Measurements from ENCODE around the gene NDUFAF8.
A peak's percentile ranks its signal among the peaks of the same experiment; 100 is the strongest.

The NDUFAF8 gene

GRCh38 chr17:81238490-81238814, 666 bp upstream of the NDUFAF8 start:
- no peak for DNase-seq (ENCODE audit: low spot score)

DNA sequence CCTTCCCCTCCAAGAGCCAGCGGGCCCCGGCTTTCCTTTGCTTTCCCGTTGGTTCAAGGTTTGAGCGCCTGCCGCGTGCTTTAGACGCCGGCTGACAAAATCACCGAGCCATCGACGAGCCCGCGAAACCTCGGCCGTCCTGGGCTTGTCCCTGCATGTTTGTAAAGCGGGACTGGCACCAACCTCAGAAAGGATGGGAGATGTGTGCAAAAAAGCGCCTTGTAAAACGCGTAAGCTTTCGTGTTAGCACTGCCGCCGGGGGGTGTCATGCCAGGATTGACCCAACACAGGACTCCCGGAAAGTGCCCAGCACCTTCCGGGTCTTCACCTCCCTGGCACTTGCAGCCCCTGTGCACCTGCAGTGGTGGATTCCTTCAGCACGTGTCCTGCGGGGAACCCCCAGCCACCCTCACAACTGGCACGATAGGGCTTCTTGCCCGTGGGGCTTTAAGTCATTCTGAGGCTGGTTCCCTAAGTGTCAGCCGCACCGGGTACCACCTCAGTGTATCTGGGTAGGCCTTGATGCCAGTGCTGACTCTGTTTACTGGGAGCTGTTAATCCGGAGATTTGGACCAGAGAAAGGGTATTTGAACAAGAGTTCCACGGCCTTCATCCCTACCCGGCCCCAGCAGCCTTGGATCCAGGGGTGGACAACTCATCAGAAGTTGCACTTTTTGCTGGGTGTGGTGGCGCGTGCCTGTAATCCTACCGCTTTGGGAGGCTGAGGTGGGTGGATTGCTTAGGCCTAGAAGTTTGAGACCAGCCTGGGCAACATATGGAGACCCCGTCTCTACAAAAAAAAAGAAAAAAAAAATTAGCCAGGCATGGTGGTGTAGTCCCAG, 817 bp downstream of the NDUFAF8 start:
- DNase-seq (ENCODE audit: low spot score): no peak

DNA sequence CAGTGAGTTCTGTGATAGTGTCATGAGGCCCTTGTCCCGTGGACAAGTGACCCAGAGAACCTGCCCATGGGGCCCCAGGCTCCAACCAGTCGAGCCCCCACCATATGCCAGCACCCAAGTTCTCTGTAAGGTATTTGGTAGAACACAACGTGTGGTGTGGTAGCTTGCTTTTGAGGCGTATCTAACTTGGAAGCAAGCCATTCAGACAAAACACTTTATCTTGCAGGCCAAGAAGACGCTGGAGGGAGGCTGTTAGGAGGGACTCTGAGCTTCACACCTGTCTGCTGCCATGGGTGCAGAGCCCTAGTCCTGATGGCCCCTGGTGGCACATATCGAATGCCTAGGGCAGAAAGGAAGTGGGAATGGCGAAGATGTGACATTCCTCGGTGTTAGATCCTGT, 1.6 kb downstream of the NDUFAF8 start:
- no peak for DNase-seq (ENCODE audit: low spot score)

- DNase-seq (ENCODE audit: low spot score): no peak
Observed at GRCh38 chr17:81241203-81241602, 2.1 kb downstream of the NDUFAF8 start.

GRCh38 chr17:81241648-81242420, 2.7 kb downstream of the NDUFAF8 start:
- peak; percentile 60 for DNase-seq (ENCODE audit: low spot score)

DNA sequence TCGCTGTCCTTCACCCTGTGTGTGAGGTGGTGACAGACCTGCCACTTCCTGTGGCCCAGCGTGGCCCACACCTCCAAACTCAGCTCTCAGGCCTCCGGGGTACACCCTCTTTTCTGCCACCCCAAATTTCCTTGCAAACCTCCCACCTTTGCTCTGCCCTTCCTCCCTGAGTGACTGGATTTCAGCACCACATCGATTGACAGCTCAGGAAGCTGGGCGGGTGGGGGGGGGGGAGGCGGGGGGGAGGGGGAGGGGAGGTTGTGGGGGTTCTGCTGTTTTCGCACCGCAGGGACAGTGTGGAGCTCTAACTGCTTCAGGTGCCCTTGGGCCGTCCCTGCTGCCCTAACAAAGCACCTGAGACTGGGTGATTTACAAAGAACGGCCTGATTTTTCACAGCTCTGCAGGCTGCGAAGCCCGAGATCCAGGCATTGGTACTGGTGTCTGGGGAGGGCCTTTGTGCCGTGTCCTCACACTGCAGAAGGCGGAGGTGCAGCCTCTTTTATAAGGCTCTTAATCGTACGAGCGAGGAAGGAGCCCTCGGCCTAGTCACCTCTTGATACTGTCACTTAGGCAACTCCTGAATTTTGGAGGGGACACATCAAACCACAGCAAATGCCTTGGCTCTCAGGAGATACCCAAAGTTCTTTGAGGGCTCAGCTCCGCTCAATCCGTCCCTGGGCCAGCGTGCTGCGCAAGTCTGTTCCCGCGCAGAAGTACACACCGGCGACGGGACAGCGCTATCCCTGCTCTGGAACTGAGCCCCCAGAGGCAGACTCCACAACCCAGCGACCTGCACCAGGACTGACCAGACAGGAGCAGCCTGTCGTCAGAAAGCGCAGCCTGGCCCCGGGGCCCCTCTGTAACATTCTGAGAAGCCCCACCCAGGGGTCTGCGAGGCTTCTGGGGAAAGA, 3.6 kb downstream of the NDUFAF8 start:
- DNase-seq (ENCODE audit: low spot score): no peak

DNA sequence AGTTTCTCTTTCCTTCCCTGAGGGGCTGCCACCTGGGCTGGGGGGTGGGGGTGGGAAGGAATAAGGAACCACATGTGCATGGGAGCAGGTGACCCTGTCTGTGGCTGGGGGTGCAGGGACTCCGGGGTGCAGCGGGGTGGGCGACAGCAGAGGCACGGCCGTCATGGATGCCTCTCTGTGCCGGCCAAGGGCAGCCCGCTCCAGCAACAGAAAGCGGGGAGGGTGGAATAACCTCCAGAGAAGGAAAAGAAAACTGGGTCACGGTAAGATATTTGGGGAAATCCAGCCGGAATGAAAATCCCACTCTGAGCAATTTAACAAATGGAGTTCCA, 4.2 kb downstream of the NDUFAF8 start:
- DNase-seq (ENCODE audit: low spot score): no peak

DNA sequence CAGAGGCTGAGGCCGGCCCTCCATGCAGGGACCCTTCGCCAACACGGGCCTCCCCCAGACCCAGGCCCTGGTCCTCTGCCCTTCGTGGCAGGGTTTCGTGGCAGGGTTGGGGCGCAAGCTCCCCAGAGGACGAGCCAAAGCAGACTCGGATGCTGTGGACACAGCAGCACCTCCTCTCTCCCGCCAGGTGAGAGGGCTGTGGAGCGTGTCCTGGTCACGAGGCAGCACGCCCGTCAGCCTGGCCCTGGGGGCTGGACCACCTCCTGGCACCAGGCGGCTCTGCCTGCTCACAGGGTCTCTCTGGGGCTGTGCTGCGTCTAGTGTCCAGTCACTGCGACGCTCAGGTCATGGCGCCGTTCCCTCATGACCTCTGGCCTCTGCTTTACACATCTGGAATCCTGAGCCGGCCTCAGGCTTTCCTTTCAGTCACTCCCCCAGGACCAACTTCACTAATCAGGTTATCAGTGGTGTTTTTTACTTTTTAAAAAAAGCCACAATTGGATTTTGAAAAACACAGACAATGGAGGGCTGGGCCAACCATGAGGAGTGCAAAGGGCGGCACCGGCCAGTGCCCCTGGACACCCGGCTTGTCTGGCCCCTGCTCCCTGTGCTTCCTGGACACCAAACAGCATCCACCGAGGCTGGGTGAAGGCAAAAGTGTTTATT, 5.4 kb downstream of the NDUFAF8 start:
- DNase-seq (ENCODE audit: low spot score): no peak

DNA sequence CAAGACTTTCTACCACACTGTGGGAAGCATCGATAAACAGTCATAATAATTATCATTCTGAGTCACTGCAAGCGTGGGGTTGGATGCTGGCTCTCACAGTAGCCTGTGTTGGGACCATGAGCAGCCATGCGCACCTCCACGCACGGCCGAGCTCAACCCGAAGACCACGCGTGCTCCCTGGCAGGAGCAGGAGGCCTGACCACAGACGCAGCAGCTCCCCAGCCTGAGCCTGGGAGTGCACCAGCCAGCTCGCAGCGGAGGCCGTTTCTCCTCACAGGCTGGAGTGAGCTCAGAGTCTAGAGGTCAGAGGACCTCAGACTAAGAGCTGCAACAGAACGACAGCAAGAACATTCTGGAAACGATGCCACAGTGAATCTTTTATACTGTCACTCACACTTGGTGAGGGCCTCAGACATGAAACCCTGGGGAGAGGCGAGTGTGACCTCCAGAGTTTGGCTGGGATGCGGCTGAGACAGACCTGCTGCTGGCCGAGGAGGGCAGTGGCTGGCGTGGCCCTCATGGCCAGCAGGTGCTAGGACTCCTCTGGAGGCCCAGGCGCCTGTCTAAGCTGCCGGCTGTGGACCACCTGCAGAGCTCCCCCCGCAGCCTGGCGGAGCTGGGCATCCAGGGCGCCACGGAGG, 6.0 kb downstream of the NDUFAF8 start:
- no peak for DNase-seq (ENCODE audit: low spot score)

- DNase-seq (ENCODE audit: low spot score): no peak
Observed at GRCh38 chr17:81245665-81246342, 6.7 kb downstream of the NDUFAF8 start.

- no peak for DNase-seq (ENCODE audit: low spot score)
Observed at GRCh38 chr17:81246343-81246670, 7.2 kb downstream of the NDUFAF8 start.

- DNase-seq (ENCODE audit: low spot score): no peak
Observed at GRCh38 chr17:81246679-81247338, 7.7 kb downstream of the NDUFAF8 start.

- DNase-seq (ENCODE audit: low spot score): no peak
Observed at GRCh38 chr17:81247339-81247990, 8.3 kb downstream of the NDUFAF8 start.

- DNase-seq (ENCODE audit: low spot score): no peak
Observed at GRCh38 chr17:81248649-81249048, 9.5 kb downstream of the NDUFAF8 start.

GRCh38 chr17:81249223-81250040, 10.3 kb downstream of the NDUFAF8 start:
- no peak for DNase-seq (ENCODE audit: low spot score)

- DNase-seq (ENCODE audit: low spot score): no peak
Observed at GRCh38 chr17:81250286-81251093, 11.4 kb downstream of the NDUFAF8 start.

DNA sequence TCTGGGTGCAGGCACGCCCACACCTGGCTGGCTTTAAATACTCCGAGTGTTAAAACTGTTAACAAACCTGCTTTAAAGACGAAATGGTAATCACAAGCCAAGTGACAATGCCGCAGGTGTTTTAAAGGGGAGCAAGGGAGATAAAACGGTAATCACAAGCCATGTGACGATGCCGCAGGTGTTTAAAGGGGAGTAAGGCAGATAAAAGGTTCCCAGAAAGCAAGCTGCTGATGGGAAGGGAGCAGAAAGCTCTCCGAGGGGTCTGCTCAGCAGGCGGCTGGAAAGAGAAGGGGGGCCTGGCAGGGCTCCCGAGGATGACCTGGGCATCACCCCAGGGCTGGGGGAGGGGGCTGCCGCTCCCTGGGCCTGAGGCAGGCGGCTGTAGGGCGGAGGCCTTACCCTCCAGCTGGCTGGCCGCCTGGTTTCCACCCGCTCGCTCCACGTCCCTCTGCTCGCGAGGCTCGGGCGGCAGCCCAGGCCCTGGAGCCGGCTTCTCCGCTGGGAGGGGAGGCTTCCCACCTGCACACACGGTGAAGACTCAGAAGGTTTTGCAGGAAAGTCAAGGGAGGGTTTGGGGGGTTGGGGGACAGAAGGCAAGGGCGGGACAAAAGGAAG, 12.1 kb downstream of the NDUFAF8 start:
- DNase-seq (ENCODE audit: low spot score): peak; percentile 29

Measured in cerebellar cortex (tissue), 1 donor.